Upper lobe of right lung (tissue), 1 donor: ENCODE measurements around the gene RTN4RL1. TPM values are rescaled to one million over a fixed set of nuclear protein-coding genes. Genes with fewer than 3 reads are reported as not detected.

Experiments used
- ATAC-seq: fragments of 200-7000 bp; cut with Tn5 transposase; one replicate; pipeline ENCODE4 v1.9.1; 2020; ENCODE audit warnings: mild to moderate bottlenecking, moderate library complexity
- DNase-seq: peaks from one replicate; pipeline ENCODE4 v3.0.0-alpha.2; 2020
- H3K27ac ChIP-seq: fragments of 200-600 bp; one replicate; pipeline ENCODE4 v1.8.0; 2022
- H3K27me3 ChIP-seq: fragments of 200-600 bp; one replicate; pipeline ENCODE4 v1.8.0; 2022; ENCODE audit warnings: mild to moderate bottlenecking
- H3K36me3 ChIP-seq: fragments of 200-600 bp; one replicate; pipeline ENCODE4 v1.8.0; 2022
- H3K4me1 ChIP-seq: fragments of 200-600 bp; one replicate; pipeline ENCODE4 v1.8.0; 2022
- H3K4me3 ChIP-seq: fragments of 200-600 bp; one replicate; pipeline ENCODE4 v1.8.0; 2022; ENCODE audit warnings: mild to moderate bottlenecking
- H3K9me3 ChIP-seq: fragments of 200-600 bp; one replicate; pipeline ENCODE4 v1.8.0; 2022
- CTCF ChIP-seq: fragments of 200-600 bp; IDR thresholded peaks from one replicate; pipeline ENCODE4 v1.8.0; 2022; ENCODE audit warnings: antibody characterized with exemption
- intact Hi-C: fragments of 100-400 bp; cut with DNase I; formaldehyde crosslinking; loops from one replicate; pipeline ENCODE4 v1.11.0; 2022
- total RNA-seq: library from RNA; stranded (reverse); fragmentation: NEBNext Ultra II Directional; extraction: Animal tissue kit (Norgen Biotek cat#: 25700); gene quantifications from one replicate; pipeline ENCODE4 v1.2.1, GENCODE V29; 2021
- donor health status: DM: no; HTN: yes; CAD: no; lungs with severe emphysema.

The RTN4RL1 gene
- total RNA-seq, 1 donor from 2014 or later, result 4.3 TPM

GRCh38 chr17:1930337-1930645 lies 94.8 kb downstream of the RTN4RL1 start:
- Histone ChIP-seq H3K36me3 (no peaks in the 10 kb centered on the region), H3K4me3 (no peak overlapping the region), H3K4me1 (peaks cover 7% of the 10 kb centered on the region), H3K27me3 (no peaks in the 10 kb centered on the region), H3K27ac (no peak overlapping the region), H3K9me3 (no peaks in the 10 kb centered on the region)
- TF ChIP-seq CTCF, result no peak
- intact Hi-C loops, result no loop called here
- ATAC-seq (no peak), DNase-seq (no peak)

GRCh38 chr17:1928976-1929375 lies 96.2 kb downstream of the RTN4RL1 start:
- Histone ChIP-seq H3K4me1 (peaks cover 7% of the 10 kb centered on the region), H3K27ac (no peak overlapping the region), H3K9me3 (no peaks in the 10 kb centered on the region), H3K27me3 (no peaks in the 10 kb centered on the region), H3K36me3 (no peaks in the 10 kb centered on the region), H3K4me3 (no peak overlapping the region)
- TF ChIP-seq CTCF, result no peak
- DNase-seq (no peak), ATAC-seq (no peak)
- intact Hi-C loops, result no loop called here

GRCh38 chr17:1920948-1921351 lies 104.2 kb downstream of the RTN4RL1 start:
- no peak for DNase-seq
- no peak for TF ChIP-seq CTCF
- Histone ChIP-seq H3K27ac (no peak overlapping the region), H3K27me3 (peaks cover 1% of the 10 kb centered on the region), H3K9me3 (no peaks in the 10 kb centered on the region), H3K36me3 (no peaks in the 10 kb centered on the region), H3K4me3 (no peak overlapping the region), H3K4me1 (no peaks in the 10 kb centered on the region)
- ATAC-seq, result no peak
- intact Hi-C loops, result no loop called here

GRCh38 chr17:1919201-1919600 lies 105.9 kb downstream of the RTN4RL1 start:
- intact Hi-C loops, result no loop called here
- no peaks in the 10 kb centered on the region for H3K4me1 ChIP-seq
- no peak overlapping the region for H3K27ac ChIP-seq
- H3K36me3 ChIP-seq, result no peaks in the 10 kb centered on the region
- DNase-seq (no peak), ATAC-seq (no peak)
- peaks cover 6% of the 10 kb centered on the region for H3K27me3 ChIP-seq
- no peak overlapping the region for H3K4me3 ChIP-seq
- no peaks in the 10 kb centered on the region for H3K9me3 ChIP-seq
- no peak for TF ChIP-seq CTCF

DNA sequence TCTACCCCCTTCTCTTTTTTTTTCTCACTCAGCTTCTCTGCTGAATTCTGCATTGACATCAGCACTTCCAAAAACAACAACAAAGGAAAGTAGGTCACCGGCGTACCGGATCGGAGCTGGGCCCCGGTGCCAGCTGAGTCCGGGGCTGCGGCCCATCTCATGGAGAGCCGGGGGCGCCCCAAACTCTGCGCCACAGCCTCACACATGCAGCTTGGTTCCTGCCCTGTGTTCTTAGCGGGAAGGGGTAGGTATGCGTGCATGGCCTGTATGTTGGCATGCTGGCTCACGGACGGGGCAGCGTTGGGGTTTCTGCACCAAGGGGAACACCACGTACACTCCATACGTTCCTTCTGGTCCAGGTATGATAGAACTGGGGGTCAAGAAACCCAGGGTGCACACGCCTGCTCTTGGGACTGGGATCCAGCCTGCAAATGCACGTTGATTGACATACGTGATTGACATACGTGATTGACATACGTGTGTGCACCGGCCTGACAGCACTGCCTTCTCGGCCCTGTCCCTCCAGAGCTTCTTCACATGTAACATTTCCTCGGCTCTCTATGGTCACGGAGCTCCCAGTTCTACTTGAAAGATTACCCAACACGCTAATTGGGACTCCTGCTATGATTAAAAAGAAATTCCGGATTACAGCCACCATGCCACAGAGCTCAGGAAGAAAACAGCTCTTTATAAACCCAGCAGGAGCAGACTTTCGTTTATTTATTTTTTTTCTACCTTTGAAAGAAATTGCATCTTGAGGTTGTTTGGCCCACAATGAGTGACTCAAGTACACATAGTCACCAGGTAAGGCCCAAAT lies 106.6 kb downstream of the RTN4RL1 start:
- ATAC-seq (no peak), DNase-seq (no peak)
- H3K27ac ChIP-seq, result no peak overlapping the region
- intact Hi-C loops, result no loop called here
- H3K27me3 ChIP-seq, result peaks cover 6% of the 10 kb centered on the region
- H3K9me3 ChIP-seq, result no peaks in the 10 kb centered on the region
- no peaks in the 10 kb centered on the region for H3K4me1 ChIP-seq
- TF ChIP-seq CTCF, result no peak
- H3K36me3 ChIP-seq, result no peaks in the 10 kb centered on the region
- no peak overlapping the region for H3K4me3 ChIP-seq
